ENCODE measurements around the gene RIMS1. TPM values are rescaled to one million over a fixed set of nuclear protein-coding genes. Genes with fewer than 3 reads are reported as not detected.

Gene RIMS1
- total RNA-seq, 4 donors from 2014 or later, result 0.10 to 1.4 (median 1.1) TPM; not detected in 1

DNA sequence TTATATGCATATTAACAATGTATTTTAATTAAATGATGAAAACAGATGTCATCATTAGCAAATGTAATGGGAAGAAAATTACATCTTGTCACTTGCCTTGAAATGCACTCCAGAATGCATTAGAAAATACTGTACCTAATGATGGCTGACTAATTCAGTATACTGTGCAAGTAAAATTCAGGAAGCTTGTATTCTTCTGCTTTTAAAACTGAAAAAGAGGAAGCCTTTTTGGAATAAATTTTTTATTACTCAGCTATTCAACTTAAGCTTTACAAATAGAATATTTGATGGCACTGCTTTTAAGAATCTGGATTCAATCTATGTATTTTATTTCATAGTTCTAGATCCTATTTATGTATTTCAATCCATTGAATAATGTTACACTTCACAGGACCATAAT is 195.5 kb downstream of the RIMS1 start:
- no peaks in the 10 kb centered on the region for H3K9me3 ChIP-seq
- ATAC-seq, result no peak
- H3K36me3 ChIP-seq, result no peaks in the 10 kb centered on the region
- no peak overlapping the region for H3K4me3 ChIP-seq
- H3K27me3 ChIP-seq, result no peaks in the 10 kb centered on the region
- no peak for TF ChIP-seq POLR2A (IDR thresholded peaks at IDR 0.05)
- TF ChIP-seq CTCF (IDR thresholded peaks at IDR 0.05 in 4 of 5, conservative IDR thresholded peaks at IDR 0.05 in 1 of 5), result no peak
- intact Hi-C loops (cut with DNase I; ENCODE audit: low total_unique reads) (loop anchor here (5.0 kb wide), 1 partner anchor 550 kb away; no protein-coding TSS in a partner anchor), in situ Hi-C loops (cut with MboI; ENCODE audit: low sequenced_read_pairs in 4 of 4) (loop anchor here in 3 of 4 donors (5.0 to 25.0 kb wide), 3 partner anchors 545 to 697 kb away; no protein-coding TSS in a partner anchor)
- H3K27ac ChIP-seq, result no peak overlapping the region
- no peaks in the 10 kb centered on the region for H3K4me1 ChIP-seq
- DNase-seq, result no peak

DNA sequence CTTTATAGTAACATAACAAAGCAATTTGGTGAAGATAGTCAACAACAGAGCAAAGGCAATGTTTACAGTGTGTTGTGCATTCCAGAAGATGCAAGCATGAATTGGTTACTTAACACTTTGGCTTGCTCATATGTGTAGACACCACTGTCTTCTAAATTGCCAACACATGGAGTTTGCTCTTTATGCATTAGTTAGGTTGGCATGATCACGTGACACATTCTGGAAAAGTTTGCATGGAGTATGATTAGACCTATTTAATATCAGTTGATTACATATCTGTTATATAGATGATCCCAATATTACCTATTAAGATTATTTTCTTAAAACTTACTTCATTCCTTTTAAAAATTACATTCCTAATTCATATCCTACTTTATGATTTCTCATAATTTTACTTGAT is 197.6 kb downstream of the RIMS1 start:
- no peaks in the 10 kb centered on the region for H3K36me3 ChIP-seq
- H3K9me3 ChIP-seq, result no peaks in the 10 kb centered on the region
- no peak overlapping the region for H3K4me3 ChIP-seq
- TF ChIP-seq CTCF (IDR thresholded peaks at IDR 0.05 in 4 of 5, conservative IDR thresholded peaks at IDR 0.05 in 1 of 5) (no peak), POLR2A (IDR thresholded peaks at IDR 0.05) (no peak)
- DNase-seq, result no peak
- no peak for ATAC-seq
- no peaks in the 10 kb centered on the region for H3K4me1 ChIP-seq
- in situ Hi-C loops (cut with MboI; ENCODE audit: low sequenced_read_pairs in 4 of 4), result loop anchor here in 3 of 4 donors (5.0 to 25.0 kb wide), 3 partner anchors 547 to 699 kb away; no protein-coding TSS in a partner anchor
- intact Hi-C loops (cut with DNase I; ENCODE audit: low total_unique reads), result loop anchor here (5.0 kb wide), 1 partner anchor 552 kb away; no protein-coding TSS in a partner anchor
- H3K27me3 ChIP-seq, result no peaks in the 10 kb centered on the region
- no peak overlapping the region for H3K27ac ChIP-seq

- in situ Hi-C loops (cut with MboI; ENCODE audit: low sequenced_read_pairs in 4 of 4), result loop anchor here in 3 of 4 donors (5.0 to 25.0 kb wide), 3 partner anchors 548 to 700 kb away; no protein-coding TSS in a partner anchor
These were observed 198.7 kb downstream of the RIMS1 start for GRCh38 chr6:72084992-72085569.

DNA sequence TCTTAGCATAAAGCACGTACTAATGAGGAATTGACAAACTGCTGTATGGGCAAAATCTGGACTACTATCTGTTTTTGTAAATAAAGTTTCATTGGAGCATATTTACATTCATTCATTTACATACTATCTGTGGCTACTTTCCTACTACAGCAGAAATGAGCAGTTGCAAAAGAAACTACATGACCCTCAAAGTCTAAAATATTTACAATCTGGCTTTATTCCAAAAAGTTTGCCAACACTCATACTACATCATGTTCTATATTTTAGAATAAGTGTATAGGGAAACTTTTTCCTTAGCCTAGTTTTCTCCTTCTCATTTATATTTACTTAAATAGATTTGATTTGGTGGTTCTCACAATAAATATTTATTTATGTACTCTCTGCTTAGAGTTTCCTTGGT is 208.2 kb downstream of the RIMS1 start:
- ATAC-seq (no peak), DNase-seq (no peak)
- in situ Hi-C loops (cut with MboI; ENCODE audit: low sequenced_read_pairs in 4 of 4), result loop anchor here in 2 of 4 donors (25.0 kb wide), 1 partner anchor 557 kb away; no protein-coding TSS in a partner anchor
- H3K4me3 ChIP-seq, result no peak overlapping the region
- H3K36me3 ChIP-seq, result no peaks in the 10 kb centered on the region
- no peaks in the 10 kb centered on the region for H3K27me3 ChIP-seq
- H3K9me3 ChIP-seq, result no peaks in the 10 kb centered on the region
- H3K4me1 ChIP-seq, result no peaks in the 10 kb centered on the region
- TF ChIP-seq CTCF (IDR thresholded peaks at IDR 0.05 in 4 of 5, conservative IDR thresholded peaks at IDR 0.05 in 1 of 5), result no peak
- TF ChIP-seq POLR2A (IDR thresholded peaks at IDR 0.05), result no peak
- intact Hi-C loops (cut with DNase I; ENCODE audit: low total_unique reads), result no loop called here
- no peak overlapping the region for H3K27ac ChIP-seq

More at GRCh38 chr6:72084992-72085569, 198.7 kb downstream of the RIMS1 start:
- Histone ChIP-seq H3K9me3 (no peaks in the 10 kb centered on the region), H3K27me3 (no peaks in the 10 kb centered on the region), H3K36me3 (no peaks in the 10 kb centered on the region), H3K4me1 (no peaks in the 10 kb centered on the region), H3K4me3 (no peak overlapping the region), H3K27ac (no peak overlapping the region)
- DNase-seq, result no peak
- TF ChIP-seq POLR2A (IDR thresholded peaks at IDR 0.05) (no peak), CTCF (IDR thresholded peaks at IDR 0.05 in 4 of 5, conservative IDR thresholded peaks at IDR 0.05 in 1 of 5) (peak in 2 of 5 experiments; percentile 35 to 36)
- ATAC-seq, result no peak
- intact Hi-C loops (cut with DNase I; ENCODE audit: low total_unique reads), result loop anchor here (5.0 kb wide), 2 partner anchors 553 to 703 kb away; no protein-coding TSS in a partner anchor

Measured in gastrocnemius medialis (tissue), 4 donors.